Activated CD4-positive, alpha-beta T cell treated with anti-CD3 and anti-CD28 coated beads, Interleukin-10, Interleukin-2, amounts not matched to agents 100 ng/mL and 50 ng/mL, durations not matched to agents 16 hours and 8 hours (primary cell): Measurements from ENCODE around the gene CPLX4.

Experiments used
- DNase-seq: peaks from one replicate; pipeline ENCODE4 v3.0.0-alpha.2; 2020

CPLX4 gene

DNA sequence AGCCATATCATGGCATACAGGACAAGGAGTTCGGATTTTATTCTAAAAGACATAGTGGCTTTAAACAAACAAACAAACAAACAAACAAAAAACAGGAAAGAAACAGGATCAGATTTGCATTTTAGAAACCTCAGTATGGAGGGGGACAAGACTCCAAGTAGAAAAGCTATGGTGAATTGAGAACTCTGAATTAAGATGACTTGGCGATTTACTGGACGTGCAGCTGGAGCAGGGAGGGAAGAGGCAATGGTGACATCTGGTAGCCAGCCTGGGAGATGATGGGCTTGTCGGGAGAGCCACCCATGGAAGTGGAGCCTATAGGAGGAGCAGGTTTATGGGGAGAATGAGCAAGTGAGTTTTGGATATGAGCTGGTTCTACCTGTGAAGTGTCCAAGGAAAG is 13.2 kb downstream of the CPLX4 start:
- no peak for DNase-seq

DNA sequence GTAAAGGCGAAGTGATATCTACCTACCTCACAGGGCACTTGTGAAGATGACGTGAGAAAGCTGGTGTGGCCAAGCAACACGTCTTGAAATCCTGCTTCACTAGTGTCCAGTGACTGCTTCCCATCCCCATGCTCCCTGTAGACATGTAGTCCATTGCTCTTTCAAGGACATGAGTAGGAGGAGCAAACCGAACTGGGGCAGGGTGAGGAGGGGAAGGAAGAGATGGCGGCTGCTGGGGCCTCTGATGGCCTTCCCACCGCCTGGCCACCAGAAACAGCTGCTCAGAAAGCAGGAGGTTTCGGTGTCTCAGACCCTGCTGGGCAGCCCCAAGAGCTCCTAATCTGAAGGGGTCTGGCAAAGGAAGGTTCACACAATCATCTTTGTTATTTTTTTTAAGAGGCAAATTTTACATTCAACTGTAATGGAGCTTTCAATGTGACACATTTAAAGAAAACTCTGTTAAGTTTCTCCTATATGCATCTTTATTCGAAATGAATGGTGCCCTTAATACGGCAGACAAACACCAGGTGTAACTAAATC is 14.7 kb downstream of the CPLX4 start:
- no peak for DNase-seq

DNA sequence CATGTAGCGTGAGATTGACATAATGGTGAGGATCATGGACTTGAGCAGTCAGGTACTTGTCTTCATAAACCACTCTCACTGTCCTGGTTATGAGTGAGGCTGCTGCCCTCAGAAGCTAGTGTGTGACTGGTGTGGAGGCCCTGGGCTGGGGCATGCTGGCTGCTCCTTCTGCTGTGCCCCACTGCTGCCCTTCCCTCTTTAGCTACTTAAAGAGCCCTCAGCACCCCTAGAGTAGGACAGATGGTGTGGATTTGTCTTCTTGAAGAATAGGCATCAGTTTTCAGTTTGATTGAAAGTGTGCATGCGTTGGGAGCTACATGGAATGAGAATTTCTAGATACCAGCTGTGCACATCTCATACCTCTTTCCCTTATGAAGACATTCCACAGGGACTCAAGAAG is 15.4 kb downstream of the CPLX4 start:
- no peak for DNase-seq

DNA sequence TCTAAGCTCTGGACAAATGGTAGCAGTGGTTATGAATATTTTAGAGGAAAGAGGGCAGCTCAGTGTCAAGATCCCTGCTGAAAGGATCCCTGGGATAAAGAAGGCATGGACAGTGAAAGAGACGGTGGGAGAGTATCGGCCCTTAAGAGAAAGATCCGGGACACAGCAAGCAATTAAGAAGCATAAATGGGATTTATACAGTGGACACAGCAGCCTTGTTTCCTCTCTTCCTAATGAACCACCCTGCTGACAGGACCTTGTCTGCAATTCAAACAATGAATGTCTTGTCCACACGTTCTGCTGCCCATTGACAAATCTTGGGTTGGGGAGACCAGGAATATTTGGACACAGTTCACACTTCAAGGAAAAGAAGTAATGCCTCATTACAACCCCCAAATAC is 16.5 kb downstream of the CPLX4 start:
- DNase-seq: no peak

DNA sequence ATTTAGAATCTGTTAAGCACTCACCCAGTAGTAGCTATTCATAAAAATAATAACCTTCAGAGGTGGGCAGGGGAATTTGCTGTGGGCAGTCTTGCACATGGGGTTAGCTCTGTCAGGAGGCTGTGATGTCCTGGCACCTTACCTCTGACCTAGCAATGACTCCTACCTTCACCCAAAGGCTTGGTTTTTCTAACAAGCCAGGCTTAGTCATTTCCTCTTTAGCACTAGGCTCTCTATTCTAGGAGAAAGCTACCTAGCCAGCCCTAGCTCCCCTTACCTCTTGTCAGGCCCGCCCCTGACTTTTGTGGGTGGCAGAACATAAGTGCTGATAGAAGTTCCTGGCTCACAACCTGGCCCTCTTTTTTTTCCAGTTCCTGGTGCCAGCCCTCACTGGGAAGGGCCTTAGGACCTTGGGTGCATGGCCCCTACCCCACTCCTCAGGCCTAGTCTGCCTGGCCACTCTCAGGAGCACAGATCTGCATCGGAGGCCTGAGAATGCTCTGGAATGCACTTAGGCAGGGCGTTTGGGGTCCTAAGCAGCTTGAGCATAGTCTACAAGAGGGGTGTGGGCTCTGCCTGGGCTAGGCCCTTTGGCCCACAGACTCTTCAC is 17.7 kb downstream of the CPLX4 start:
- peak; percentile 11 for DNase-seq

DNA sequence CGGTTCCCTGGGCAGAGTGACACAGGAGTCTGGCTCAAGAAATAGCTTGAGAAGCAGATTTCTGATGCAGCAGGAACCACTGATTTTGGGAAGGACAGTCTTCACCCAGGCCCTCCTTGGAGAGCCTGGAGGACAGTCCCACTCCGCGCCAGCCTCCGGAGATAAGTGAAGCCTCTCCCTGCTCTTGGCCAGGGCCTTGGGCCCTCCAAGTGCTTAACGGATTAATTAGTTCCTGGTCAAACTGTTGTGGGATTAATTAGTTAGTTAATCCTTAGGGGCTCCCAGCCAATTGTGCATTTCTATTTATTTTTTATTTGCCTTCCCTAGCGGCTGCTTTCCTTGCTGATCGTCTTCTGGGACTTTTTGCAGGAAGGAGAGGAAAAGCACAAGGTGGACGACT is 19.6 kb downstream of the CPLX4 start:
- no peak for DNase-seq

DNA sequence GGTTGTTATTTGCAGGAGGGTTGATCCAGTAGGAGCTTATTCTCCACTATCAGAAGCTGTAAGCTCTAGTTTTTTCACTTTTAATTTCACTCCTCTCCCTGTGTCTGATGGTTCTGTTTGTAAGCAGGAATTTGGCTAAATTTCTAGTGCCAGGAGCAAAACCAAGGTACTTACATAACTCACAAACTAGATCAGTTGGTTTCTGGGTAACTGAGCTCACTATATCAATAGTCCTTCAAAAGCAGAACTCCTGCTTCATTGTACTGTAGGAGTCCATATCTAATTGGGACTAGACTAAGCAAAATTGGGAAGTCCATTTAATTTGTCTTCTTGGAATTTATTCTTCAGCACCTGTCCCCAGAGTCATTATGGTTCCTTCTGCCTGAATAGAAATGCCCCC is 25.1 kb downstream of the CPLX4 start:
- DNase-seq: no peak

DNA sequence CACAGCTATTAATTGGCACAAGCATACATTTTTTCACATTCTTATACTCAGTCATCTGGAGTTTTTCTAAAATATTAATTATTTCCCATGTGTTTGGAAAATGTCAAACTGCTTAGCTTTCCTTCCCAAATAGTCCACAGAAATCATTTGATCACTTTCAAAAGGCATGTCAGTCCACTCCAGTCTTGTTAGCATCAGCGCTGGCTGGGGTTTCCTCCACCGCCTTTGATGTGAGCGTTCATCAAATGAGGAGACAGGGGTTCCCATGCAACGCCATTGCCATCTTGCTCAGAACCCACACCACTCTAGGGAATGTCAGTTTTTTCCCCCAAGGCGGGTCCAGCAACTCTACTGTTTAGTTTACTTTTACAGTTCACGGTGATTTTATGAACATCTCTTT is 32.1 kb downstream of the CPLX4 start:
- no peak for DNase-seq

DNA sequence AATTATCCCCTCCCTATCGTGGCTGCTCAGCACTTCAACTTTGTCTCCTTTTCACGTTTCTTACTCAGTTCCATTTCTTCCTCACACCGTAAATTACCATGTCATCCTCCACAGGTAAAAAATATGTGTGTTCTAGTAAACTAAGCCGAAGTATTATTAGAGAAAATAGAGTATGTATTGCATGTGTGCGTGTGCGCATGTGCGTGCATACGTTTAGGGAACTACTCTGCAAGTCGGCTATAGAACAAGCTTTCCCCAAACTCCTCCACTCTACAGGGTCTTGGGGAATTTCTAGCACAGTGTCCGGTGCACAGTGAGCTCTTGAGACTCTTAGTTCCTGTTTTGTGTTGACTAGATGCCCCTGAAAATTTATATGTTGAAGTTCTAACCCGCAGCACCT is 36.1 kb downstream of the CPLX4 start:
- no peak for DNase-seq

DNA sequence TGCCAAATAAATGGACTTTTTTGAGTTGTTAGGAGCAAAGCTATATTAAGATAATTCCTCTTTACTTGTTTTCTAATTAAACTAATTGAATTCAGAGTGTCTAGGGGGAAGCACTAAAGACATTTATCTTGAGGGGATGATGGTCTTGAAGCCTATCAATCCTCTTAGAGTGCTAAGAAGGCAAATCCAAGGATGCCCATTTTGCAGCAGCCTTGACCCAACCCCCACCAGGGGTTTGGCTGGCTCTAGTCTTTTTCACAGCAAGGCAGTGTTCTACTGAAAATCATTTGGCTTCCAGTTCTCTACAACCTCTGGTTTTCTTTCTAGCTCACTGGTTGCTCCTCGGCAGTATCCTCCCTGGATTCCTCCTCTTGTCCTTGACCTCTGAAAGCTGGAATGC is 38.7 kb downstream of the CPLX4 start:
- DNase-seq: no peak

DNA sequence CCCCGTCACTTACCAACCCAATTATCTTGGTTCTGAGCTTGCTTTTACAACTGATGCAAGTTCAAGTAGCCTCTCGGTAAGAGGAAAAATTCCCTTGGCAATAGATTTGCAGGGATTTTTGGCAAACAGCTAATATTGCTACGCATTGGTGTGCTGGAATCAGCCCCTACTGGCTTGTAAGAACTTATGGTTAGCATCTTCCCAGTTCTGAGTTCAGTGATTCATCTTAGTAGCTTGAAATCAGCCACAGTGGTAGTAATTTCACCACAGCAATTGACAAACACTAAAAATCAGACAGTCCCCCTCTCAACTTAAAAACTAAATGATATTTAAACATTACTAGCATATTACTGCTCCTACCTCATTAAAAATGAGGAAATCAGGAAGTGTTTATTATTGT is 39.3 kb downstream of the CPLX4 start:
- DNase-seq: peak; percentile 31

DNA sequence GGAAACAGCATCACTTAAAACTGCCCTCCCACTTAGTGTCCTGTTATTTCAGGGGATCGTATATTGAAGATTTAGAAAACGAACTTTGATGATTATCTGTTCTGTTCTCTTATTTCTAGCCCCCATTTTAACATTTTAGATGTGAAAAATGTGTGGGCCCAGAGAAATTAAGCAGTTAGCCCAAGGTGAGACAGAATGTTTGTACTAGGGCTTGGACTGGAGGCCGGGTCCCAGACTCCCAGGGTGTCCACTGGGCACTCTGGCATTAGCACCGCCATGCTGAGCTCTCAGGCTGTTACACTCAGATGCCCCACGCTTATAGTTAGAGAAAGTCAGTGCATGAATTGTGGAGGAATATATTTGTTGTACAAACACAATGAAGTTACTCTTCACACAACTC is 39.7 kb downstream of the CPLX4 start:
- no peak for DNase-seq

DNA sequence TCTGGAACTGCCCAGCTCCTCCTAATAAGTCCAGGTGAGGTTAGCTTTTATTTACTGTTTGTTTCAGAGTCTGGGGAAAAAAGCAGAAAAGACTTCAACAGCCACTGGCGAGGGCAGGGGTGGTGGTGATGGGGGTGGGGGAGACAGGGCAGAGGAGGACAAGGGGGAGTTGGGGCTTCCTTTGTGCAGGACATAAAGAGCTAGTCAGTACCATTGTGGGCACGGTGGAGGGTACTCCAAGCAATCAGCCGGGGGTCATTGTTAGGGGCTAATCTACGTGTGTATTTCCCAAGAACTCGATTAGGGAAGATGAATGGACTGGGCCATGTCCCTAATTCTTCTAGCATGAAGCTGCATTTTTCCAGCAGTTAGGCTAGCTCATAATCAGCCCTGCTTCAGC is 42.4 kb downstream of the CPLX4 start:
- no peak for DNase-seq

DNA sequence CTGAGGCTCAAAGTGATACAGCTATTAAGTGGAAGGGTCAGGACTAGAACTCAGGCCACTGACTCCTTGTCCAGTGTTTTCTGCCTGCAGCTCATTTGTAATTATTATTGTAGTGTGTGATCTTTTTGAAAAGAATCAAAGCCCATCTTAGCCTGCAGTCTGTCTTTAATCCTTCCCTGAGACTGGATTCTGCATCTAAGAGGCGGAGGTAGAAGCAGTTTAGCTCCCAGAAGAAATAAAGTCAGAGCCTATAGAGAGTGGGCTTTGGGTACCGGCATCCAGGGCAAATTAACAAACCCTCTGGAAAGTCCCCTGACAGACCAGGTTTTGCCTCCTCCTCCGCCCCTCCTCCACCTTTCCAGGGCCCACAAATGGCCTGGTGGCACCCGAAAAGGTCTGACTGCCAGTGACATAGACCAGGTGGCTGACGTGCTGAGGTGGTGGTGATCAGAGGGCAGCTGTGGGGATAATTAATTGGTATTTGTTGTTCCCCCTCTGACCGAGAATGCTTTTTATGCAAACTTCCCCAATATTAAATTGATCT is 43.0 kb downstream of the CPLX4 start:
- DNase-seq: no peak

DNA sequence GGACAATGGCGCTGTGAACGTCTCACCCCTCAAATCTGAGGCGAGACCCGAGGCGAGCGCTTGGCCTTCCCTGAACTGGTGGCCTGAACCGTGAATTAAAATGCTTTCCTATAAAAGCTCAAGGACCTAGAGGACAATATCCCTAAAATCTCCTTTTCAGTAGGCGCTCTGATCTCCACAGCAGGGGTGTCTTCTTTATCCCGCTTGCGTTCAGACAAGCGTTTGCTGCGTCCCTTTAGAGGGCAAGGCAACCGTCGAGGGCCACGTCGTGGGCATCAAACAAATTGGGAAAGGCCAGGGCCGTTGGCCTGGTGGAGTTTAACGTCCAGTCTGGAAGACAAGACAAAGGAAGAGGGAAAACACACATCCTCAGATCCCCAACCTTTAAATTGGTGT is 43.9 kb downstream of the CPLX4 start:
- DNase-seq: no peak

DNA sequence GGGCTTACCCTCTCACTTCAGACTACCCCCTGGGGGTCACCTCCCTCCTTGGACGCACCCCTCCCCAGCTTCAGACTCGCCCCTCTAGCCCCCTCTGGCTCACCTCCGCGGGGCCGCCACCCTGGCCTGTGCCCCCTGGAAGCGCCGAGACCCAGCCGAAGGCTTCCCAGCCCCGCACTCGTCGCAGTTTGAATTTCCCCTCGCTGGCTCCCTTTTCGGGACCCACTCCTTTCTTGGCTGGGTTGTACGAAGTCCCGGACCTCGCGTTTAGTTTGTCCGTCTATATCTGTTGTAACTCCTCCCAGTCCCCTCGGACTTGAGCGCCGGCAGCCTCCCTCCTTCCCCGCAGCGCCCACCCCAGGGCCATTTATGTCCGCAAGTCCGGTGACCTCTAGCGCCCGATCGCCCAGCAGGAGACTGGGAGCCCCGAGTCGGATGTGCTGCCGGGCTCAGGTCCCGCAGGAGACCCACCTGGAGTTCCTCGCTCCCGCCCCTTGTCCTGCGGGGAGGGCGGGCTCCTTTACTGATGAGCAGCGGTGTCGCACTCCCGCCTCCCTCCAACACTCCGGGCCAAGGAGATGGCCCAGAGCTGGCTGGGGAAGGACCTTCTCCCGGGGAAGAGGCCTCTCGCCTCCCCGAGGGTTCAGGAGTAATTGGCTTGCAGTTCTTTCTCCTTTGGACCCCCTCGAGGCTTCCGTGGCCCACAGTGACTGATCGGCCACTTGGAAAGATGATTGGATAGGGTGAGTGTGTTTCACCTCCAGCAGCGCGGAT is 44.5 kb downstream of the CPLX4 start:
- no peak for DNase-seq

DNA sequence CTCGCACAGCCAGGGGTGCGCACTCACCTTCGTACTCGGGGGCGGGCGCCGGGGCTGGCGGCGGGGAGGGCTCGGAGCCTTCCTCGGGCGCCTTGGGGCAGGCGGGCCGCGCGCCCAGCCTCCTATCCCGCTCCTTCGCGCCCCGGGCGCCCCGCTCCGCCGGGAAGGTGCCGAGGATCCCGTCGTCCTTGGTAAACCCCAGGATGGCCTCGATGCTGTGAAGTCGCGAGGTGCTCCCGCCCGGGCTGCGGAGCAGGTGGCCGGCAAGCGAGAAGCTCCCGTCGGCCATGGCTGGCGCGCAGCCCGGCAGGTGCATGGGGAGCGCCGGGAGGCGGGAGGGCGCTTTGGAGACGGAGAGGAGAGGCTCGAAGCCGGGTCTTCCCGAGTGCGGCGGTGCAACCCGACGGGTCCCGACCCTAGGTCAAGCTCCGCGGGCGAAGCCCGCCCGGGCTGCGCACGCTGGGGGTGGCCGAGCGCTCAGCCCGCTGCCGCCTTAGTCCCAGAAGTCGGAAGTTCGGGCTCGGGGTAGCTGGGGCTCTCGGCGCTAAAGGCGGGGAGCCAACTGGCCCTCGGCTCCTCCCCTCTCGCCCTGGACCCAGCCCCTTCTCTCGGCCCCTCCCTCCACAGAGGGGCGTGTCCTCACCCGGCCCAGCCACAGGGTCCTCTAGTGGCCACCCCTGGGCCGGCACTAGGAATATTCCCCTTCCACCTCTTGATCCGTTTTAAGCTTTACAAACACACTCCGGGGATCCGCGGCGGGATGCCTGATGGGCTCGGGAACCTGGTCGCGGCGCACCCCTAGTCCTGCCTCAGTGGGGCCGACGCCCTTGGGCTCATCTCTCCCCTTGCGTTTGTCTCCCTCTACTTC is 45.3 kb downstream of the CPLX4 start, which contains the start of gene RAX:
Gene RAX (minus strand): TSS at position 564 of the 868 bp plus-strand sequence. CDS start 248 bp downstream, at position 316.
- peak; percentile 47 for DNase-seq

DNA sequence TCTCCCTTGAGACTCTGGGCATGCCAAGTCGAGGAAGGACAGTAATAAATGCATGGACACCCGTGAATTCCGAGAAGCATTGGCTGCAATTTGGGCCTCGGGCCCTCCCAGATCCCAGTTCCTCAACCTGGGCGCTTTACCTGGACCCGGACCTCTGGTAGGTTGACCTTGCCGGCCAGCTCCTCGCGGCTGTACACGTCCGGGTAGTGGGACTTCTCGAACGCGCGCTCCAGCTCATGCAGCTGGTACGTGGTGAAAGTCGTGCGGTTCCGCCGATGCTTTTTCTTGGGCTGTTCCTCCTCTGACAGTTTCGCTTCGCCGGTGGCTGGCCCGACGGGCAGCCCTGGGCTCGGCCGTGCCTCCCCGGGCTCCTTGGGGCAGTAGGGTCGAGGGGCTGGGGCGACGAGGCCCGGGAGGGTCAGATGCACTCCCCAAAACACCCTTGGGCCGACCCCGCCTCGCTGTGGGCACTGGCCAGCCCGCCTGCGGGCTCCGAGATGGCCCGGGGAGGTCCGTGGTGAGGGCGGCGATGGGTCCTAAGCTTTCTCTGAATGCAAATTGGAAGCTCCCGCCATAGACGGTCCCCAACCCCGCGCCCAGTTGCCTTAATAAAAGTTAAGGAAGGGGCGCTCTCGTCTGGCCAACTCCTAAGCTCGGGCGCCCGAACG is 46.1 kb downstream of the CPLX4 start:
- no peak for DNase-seq

DNA sequence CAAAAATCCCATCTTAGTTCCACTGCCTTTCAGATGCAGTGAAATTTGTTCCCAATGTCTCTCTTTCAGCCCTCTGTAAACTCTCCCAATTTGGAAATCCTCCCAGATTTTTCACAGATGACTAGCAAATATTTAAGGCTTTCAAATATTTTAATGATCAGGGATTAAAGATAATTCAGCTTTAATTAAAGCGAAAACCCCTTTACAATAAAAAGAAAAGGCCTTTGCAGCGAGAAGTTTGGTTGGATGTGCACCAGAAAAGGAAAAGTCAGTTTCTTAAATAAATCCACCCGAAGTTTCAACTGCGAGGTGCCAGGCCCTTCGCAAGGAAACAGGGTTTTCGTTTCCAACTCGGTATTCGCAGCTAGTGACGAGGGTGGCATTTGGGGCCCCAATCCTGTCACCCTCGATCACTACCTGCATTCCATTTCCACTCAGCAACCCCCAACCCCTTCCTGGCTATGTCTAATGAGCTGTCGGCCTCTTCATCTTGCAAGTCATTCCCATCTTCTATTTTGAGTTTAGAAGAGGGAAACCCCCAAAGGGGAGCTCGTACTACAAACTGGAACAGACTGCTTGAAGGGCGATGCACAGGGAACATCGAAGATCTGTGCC is 46.7 kb downstream of the CPLX4 start:
- no peak for DNase-seq

DNA sequence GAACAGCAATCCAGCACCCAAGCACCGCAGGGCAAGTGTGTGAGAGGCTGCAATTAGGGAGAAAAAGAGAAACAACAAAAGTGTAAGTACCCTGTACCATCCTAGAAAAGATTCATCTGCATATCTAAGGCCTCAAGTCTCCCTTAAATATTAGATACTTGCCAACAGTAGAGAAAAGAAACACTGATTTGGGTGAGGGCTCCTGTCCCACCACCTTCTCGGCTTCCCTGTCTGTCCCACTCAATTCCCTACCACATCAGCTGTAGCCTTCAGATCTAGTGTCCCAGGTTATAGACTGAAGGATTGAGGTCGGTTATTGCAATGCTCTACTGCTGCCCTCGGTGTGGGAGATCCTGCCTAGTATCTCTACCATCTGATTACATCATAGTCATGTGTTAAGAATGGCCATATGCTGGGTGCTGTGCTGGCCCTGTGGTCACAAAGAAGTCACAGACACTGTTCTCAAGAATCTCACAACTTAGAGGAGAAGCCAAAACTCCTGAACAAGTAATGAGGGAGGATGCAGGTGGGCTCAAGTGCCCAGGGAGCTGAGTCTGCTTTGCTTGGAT is 47.7 kb downstream of the CPLX4 start:
- DNase-seq: no peak

DNA sequence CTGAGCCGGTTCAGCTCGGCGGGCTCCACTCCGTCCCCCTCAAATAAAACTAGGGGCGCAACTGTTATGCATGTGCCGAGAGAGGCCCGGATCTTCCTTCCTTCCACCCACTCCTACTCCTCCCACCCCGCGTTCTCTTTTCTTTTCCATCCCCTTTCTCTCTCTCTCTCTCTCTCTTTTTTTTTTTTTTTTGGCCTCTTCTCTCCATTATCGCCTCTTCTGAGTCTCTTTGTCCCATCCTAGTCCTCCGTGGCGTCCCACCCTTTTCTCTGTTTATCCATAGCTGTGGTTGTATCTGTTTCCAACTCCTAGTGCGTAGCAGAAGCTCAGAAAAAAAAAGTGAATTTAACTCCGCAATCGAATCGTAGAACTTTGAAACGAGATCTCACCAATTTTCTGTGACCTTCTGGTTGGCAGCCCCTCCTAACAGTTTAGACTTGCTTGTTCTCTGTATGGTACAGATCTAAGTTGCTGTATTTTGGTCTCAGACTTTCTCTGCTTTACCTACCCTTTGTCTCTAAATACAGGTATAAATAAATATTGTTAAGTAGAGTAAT is 48.8 kb downstream of the CPLX4 start:
- DNase-seq: no peak
